HT-29 (cell line): ENCODE measurements around the gene SORCS2. TPM values are rescaled to one million over a fixed set of nuclear protein-coding genes. Genes with fewer than 3 reads are reported as not detected.

ENCODE experiments used
- DNase-seq: peaks from one replicate; pipeline ENCODE4 v3.0.0-alpha.2; 2015; ENCODE audit warnings: low spot score
- total RNA-seq: library from RNA; depleted of rRNA; stranded (reverse); fragments of >200 nt; shearing (Covaris generic); gene quantifications from 2 replicates; pipeline ENCODE4 v1.2.3, GENCODE V29; 2014

The SORCS2 gene
- total RNA-seq, 1 experiment from 2014 or later = not detected

DNA sequence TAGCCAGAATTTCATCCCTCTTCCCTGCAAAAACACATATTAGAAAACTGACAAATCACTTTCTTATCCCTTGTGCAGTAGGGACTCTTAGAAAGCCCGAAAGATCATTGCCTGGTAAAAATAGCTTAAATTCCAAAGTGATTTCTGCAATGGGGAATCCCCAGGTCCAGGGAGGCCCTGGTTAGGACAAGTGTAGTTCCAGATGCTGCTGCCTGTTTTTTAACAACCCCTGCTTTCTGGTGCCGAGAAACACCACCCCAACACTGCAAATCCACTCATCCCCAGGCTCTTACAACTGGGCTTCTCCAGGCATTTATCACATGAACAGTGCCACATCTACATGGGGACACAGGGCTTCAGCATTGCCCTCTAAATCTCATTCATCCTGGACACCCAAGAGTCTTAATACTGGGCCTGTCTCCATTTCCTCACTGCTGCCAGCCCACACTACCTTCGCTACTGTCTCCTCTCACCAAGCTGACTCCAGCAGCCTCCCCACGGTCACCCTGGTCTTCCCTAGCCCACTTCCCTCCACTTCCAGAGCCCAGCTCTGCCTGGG is 354.6 kb downstream of the SORCS2 start:
- DNase-seq = no peak

- no peak for DNase-seq
These were observed 355.2 kb downstream of the SORCS2 start for GRCh38 chr4:7547368-7548040.

DNA sequence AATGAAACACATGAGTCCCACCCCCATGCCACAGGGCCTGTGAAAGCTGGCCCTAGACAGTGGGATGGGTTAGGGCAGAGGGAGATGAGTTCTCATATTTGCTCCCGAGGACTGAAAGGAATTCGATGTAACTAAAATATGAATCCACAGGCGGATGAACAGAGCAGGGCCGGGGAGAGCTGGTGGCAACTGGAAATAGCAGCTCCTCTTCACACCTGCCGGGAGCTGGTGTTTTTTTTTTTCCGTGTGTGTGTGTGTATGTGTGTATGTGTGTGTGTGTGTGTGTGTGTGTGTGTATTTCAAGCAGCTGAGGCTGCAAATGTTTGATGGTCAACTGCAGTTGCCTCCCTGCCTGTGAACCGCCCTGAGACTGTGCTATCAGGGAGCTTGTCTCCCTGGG is 357.5 kb downstream of the SORCS2 start:
- no peak for DNase-seq

DNA sequence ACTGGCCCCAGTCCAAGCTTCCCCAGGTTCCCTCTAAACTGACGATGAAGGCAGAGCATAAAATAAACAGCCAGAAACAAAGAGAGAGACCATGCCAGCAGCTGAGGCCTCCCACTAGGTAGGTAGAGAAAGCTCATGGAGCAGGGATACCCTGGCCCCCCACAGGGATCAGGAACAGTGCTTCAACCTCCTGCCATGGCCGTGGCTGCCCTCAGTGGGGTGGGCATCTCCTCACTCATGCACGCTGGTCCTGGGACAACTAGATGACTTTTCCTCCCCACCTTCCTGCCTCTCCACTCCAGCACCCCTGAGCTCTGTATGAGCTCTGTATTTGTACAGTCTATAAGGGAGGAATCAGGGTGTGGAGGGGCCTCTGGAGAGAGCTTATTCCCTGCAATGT is 360.1 kb downstream of the SORCS2 start:
- no peak for DNase-seq

DNA sequence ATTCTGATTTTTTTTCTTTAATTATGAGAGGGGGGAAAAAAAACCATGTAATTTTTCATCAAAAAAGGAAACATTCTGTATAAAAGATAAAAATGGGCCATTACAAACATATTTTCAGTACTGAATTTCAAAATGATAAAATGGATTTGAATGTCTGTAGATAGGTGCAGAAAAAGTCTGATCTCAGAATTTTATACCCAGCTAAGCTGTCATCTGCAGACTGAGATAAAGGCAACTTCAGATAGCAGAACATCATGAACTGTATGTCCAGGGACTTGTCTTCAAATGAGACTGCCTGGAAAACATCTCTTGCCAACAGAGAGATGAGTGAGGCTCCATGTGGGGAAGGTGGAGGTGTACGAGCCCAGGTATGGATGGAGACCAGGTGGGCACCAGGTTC is 360.9 kb downstream of the SORCS2 start:
- no peak for DNase-seq

GRCh38 chr4:7554905-7555304 is 362.6 kb downstream of the SORCS2 start:
- no peak for DNase-seq

GRCh38 chr4:7556558-7556957 is 364.2 kb downstream of the SORCS2 start:
- no peak for DNase-seq

DNA sequence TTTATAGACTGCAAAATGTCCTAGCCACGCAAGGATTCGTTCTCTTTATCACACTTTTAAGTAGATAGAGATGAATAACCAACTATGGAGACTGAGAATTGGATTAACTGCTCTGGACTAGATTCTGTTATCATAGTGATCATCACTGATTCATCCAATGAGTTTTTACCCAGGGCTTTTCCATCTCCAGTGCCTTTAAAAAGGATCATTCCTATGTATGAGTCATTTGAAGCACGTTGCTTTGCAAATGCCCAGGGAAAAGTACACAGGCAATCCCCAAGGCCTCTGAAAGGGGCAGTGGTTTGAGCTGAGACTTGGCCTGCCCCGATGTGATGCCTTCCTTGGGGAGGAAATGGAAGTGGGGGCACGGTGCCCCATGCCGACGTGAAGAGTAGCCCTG is 365.1 kb downstream of the SORCS2 start:
- no peak for DNase-seq

DNA sequence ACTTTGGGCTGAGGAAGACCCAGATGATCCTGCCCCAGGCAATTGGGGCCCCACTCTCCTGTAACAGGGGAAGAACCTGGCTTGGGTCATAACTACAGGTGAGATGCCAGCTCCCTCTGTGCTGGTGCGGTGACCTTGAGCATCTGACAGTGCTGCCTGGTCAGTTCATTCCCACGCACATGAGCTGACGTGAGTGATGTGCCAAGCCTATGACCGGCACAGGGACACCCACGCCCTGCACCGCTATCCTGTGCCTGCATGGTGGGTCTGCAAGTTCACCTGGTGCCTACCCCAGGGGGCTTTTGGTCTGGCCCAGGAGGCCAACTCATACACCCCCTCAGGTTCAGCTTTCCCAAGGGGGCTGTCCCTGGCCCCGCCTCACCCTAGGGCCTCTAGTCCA is 366.1 kb downstream of the SORCS2 start:
- DNase-seq = no peak

DNA sequence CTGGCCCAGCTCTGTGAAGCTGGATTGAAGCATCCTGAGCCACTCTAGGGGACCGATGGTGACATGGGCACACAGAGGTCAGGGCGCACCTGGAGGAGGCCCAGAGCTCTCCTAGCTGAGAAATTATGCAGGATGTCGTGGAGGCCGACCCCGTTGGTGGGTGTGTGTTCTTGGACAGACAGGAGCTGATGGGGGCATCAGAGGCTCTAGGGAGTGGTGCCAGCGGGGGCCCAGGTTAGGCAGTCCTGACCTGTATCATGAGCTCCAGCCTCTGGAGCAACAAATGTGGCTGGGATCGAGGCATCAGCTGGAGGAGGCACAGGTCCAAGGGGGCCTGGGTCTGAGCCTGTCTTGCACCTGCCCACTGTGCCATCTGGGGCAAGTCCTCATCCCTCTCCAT is 367.0 kb downstream of the SORCS2 start:
- no peak for DNase-seq

DNA sequence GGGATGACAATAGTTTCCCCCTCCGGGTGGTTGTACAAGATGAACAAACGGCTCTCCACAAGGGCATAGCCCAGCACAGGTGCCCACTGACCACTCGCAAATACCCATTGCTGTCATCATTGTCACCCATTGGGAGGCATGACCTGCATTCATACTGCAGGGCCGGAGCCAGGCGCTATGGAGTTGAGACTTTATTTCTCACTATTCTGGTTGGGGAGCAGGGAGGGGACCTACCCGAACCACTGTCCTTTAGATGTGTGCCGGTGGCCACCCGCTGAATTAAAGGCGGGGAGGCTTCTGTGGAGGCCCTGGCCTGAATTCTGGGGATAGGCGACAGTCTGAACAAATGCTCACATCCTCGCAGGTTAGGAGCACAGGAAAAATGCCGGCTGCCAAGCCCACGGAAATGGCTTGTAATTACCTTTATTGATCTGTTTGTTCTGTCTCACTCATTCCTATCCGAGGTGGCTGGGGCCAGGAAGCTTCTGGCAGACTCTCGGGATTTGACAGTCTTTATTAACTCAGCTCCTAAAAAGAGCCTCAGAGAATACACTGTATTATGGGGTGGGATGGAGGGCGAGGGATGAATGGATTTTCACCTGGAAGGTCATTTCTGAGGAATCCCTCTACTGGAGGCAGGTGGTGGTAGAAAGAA is 367.5 kb downstream of the SORCS2 start:
- no peak for DNase-seq

DNA sequence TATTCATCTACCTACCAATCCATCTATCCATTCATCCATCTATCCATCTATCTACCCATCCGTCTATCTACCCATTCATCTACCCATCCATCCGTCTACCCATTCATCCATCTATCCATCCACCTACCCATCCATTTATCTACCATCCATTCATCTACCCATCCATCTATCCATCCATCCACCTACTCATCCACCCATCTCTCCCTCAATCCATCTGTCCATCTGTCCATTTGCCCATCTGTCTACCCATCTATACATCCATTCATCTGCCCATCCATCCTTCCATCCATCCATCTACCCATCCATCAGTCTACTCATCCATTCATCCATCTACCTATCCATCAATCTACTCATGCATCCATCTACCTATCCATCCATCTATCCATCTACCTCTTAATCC is 369.2 kb downstream of the SORCS2 start:
- DNase-seq = no peak

- no peak for DNase-seq
These were observed 371.9 kb downstream of the SORCS2 start for GRCh38 chr4:7564242-7564641.

DNA sequence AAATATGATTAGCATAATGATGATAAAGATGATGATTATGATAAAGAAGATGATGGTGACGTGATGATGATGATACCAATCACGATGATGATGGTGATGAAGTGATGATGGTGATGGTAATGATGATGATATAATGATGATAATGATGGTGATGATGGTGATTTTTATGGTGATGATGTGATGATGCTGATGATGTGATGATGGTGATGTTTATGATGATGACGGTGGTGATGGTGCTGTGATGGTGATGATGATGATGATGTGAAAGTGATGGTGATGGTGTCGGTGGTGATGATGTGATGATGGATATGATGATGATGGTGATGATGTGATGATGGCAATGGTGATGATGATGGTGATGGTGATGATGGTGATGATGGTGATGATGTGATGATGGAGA is 373.1 kb downstream of the SORCS2 start:
- DNase-seq = no peak

DNA sequence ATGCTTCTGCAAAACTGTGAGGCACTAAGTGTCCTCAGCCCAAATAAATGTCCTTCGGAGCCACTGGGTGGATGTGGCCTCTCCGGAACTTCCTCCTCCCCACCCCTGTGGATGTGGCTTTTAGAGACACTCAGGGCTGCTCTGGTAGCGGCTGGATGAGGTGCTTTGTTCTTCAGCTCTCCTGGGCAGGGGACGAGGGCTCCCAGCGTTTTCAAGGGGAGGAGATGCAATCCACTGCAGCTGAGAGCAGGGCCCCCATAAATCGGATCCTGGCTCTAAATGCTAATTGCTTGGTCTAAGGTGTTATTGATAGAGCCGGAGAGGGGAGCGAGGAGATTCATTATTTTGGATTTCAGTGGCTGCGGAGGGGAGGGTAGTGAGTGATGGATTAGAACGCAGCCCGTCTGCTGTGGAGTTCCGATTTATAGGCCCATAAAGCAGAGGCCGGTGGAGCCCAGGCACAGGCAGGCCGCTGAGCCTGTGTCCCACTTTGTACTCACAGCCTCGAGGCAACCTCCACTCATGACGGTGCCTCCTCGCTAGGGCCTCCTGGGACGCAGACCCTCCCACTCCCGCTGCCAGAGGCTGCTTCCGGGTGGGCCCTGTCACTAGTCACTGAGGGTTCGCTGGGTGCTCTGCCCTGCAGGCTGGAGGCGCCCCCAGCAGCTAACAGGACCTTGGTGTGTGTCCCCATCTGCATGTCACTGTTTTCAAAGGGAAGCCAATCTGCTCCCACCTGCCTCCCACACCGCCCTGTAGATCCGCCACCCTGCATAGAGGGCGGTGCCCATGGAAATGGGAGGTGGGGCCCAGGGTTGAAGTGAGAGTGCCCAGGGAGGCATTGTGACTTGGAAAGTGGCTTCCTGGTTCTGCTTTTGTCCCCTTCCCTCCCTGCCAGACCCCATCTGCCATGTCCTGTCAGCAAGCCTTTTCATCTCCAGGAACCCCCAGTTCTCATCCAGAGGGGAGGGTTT is 377.8 kb downstream of the SORCS2 start:
- no peak for DNase-seq

GRCh38 chr4:7571001-7571400 is 378.7 kb downstream of the SORCS2 start:
- DNase-seq = no peak

GRCh38 chr4:7571701-7572100 is 379.4 kb downstream of the SORCS2 start:
- DNase-seq = no peak

GRCh38 chr4:7572894-7573293 is 380.6 kb downstream of the SORCS2 start:
- DNase-seq = no peak

- no peak for DNase-seq
These were observed 381.3 kb downstream of the SORCS2 start for GRCh38 chr4:7573576-7574091.

GRCh38 chr4:7574287-7575014 is 382.1 kb downstream of the SORCS2 start:
- DNase-seq = no peak

DNA sequence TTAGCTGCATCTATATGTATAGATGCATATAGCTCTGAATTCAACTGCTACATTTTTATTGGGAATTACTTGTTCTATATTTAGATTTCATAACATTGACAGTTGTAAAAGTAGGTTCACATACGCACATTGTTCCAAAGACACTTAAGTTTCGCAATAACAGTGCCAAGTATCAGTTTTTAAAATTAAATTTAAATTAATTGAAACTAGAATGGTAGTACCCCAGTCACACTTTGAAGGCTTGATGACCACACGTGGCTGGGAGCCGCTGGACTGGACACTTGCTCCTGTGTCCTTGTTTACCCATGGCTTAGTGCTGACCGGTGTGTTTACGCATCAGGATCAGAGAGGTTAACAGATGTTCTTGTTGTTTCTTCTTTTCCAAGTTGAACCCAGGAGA is 383.1 kb downstream of the SORCS2 start:
- no peak for DNase-seq
